GM10266 (cell line): Measurements from ENCODE around the gene S100A8.

Source experiments
- DNase-seq: peaks from one replicate; pipeline ENCODE4 v3.0.0; 2012; ENCODE audit errors: extremely low spot score
- TF ChIP-seq, protein P1 (sequence below): IDR thresholded peaks from 2 replicates; pipeline ENCODE4 v1.5.1; 2012; ENCODE audit warnings: mild to moderate bottlenecking, low read depth; ENCODE audit not compliant: control insufficient read depth, insufficient read depth; ENCODE audit errors: missing control alignments

S100A8 gene

DNA sequence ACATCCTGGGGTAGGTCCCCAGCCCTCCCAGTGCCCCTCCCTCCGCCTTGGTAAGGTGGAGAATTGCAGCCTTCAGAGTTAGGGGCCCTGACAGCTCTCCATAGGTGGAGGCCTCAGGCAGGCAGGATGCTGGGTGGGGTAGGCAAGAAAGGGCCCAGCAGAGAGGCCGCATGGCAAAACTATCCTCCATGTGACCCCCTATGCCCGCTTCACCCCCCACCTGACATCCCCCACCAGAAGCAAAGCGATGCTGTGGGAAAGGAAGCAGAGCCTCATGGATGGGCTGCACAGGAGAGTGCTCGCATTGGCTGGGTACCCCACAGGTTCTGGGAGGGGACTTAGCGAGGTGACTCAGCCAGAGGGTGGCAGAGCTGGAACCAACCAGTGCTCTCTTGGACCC is 31.6 kb downstream of the S100A8 start:
- TF ChIP-seq, protein P1, sequence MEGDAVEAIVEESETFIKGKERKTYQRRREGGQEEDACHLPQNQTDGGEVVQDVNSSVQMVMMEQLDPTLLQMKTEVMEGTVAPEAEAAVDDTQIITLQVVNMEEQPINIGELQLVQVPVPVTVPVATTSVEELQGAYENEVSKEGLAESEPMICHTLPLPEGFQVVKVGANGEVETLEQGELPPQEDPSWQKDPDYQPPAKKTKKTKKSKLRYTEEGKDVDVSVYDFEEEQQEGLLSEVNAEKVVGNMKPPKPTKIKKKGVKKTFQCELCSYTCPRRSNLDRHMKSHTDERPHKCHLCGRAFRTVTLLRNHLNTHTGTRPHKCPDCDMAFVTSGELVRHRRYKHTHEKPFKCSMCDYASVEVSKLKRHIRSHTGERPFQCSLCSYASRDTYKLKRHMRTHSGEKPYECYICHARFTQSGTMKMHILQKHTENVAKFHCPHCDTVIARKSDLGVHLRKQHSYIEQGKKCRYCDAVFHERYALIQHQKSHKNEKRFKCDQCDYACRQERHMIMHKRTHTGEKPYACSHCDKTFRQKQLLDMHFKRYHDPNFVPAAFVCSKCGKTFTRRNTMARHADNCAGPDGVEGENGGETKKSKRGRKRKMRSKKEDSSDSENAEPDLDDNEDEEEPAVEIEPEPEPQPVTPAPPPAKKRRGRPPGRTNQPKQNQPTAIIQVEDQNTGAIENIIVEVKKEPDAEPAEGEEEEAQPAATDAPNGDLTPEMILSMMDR = no peak
- no peak for DNase-seq

DNA sequence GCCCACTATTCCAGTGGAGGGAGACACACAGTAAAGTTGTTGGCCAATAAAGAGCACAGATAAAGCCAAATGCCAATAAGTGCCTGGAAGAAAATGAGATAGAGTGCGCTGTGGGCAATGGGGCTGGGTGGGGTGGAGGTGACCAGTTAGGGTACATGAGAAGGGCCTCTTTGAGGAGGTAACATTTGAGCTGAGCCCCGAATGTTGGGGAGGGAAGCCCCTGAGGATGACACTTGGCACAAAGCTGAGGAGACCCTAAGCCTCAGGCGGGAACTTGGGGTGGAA is 32.2 kb downstream of the S100A8 start:
- no peak for DNase-seq
- TF ChIP-seq, protein P1 = no peak

DNA sequence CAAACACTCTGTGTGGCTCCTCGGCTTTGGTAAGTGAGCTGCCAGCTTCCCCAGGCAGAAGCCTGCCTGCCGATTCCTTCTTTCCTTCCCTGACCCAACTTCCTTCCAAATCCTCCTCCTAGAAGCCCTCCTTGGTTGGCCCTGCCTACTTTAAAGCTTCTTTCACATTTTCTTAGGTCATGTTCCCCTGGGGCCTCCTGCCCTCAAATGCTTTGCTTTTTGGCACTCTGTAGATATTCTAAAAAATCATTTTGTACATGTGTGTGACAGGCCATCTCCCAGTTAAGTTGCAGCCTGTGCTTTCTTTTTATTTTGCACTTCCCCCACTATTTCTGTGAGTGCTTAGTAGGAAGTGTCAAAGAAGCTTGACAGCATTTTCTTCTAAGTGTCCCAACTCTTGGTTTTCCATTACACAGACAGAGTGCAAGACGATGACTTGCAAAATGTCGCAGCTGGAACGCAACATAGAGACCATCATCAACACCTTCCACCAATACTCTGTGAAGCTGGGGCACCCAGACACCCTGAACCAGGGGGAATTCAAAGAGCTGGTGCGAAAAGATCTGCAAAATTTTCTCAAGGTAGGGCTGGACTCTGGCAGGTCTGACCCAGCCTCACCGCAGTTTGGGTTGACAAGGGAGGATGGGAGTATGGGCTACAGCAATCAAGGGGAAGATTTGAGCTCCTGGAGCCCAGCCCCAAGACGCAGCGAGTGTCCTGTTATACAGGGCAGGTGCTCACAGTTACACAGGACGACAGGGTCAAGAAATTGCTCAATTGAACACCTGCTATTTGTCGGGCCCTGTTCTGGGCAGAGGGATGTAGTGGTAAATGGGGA is 32.8 kb downstream of the S100A8 start, which contains the start of gene S100A9:
TSS of gene S100A9 (plus strand) at position 2 of the 838 bp plus-strand sequence. CDS start at position 432, 430 bp downstream.
- no peak for DNase-seq
- TF ChIP-seq, protein P1 = no peak

DNA sequence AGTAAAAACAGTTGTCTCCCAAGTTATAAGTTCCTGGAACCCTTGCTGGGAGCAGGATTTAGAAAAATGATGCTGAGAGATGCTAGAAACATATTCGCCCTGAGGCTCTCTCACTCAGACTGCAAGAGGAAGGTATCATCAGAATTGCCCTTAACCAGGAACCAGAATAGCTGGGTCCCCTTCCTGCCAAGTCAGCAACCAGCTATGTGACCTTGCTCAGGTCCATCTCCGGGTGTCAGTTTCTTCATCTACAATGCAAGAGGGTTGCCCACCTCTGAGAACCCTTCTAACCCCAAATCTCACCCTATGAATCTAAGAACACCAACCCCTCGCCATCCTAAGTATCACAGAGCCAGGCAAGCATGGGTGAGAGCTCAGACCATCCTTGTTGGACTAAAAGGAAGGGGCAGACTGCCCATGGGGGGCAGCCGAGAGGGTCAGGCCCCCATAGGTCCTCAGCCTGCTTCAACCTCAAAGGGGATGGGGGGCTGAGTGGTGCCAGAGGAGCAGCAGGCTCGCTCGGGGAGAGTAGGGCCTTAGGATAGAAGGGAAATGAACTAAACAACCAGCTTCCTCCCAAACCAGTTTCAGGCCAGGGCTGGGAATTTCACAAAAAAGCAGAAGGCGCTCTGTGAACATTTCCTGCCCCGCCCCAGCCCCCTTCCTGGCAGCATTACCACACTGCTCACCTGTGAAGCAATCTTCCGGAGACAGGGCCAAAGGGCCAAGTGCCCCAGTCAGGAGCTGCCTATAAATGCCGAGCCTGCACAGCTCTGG is 33.6 kb downstream of the S100A8 start:
- TF ChIP-seq, protein P1 = no peak
- DNase-seq = no peak

DNA sequence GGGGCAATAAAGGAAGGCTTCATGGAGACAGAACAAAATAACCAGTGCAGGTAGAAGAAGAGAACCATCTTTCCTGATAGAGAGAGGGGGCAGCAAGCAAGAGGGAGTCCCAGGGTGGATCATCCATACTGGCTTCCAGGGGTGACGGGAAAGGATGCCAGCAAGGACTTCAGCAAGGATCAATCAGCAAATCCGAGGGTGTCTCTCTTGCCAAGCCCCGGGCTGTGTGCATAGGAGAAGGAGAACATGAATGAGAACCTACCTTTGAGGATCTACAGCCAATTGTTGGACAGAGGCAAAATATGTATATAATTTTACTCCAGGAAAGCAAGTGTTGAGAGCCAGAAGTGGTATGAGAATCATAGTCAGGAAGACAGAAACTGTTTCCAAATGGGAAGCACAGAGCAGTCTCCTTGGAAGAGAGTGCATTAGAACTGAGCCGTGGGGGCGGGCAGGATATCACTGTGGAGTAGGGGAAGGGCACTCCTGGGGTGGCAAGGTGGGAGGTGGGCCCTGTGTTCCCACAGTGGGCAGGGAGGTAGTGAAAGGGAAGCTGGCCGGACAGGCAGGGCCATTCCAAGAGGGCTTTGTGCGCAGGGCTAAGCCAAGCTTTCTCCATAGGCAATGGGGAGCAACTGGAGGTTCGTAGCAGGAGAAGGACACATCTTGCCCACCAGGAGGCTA is 34.3 kb downstream of the S100A8 start:
- TF ChIP-seq, protein P1 = no peak
- no peak for DNase-seq

DNA sequence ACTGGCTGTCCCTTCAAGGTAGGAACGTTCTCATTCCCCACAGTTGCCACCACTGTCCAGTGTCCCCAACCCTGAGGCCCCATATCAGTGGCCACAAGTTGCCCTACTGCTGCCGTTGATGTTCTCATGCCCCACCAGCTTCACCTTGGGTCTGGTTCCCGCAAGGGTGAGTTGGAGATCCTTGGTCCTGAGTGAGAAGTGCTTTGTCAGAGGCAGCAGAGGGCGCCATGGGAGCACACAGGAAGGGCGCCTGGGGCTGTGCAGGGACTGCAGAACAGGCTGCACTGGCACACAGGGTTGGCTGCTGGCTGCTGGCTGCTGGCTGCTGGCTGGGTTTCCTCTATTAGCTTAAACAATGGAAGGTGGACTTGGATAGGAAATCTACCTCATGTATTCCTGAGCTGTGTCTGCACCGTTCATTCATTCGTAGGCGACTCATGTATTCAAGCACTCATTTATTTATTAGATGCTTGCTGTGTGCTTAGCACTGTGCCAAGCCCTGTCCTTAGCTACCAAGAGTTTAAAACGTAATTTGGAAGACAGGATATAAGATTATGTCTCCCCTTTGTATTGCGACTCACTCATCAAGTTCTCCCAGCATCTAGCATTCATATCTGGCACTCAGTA is 35.3 kb downstream of the S100A8 start:
- TF ChIP-seq, protein P1 = peak; percentile 74
- peak; percentile 51 for DNase-seq
